Spleen (tissue), 7 donors: ENCODE results near the gene MRGPRX2.

Experiments
- CTCF ChIP-seq, 11 experiments: fragments of 200-600 bp in 7 of 11; fragments of 450-650 bp in 4 of 11; sonication (generic) in 4 of 11; IDR thresholded peaks in 8 of 11; conservative IDR thresholded peaks in 3 of 11; 1 replicate in 7 of 11; 2 replicates in 4 of 11; pipeline versions ENCODE4 v1.4.0 to v1.8.0; 2016 to 2021; ENCODE audit warnings: antibody characterized with exemption in 11 of 11, inconsistent platforms in 4 of 11, mild to moderate bottlenecking in 1 of 11
- POLR2A ChIP-seq, 3 donors: fragments of 450-650 bp; IDR thresholded peaks; one replicate each; pipeline ENCODE4 v1.5.1; 2017; ENCODE audit warnings: antibody characterized with exemption in 3 of 3, mild to moderate bottlenecking in 1 of 3
- POLR2AphosphoS5 ChIP-seq, 3 donors: sonication (generic); formaldehyde crosslinking; IDR thresholded peaks; one replicate each; pipeline ENCODE4 v1.5.1; 2017; ENCODE audit warnings: antibody characterized with exemption in 3 of 3
- donor health status: DM: no; HTN: no; CAD: no; lungs with moderate emphysema.
- donor health status: DM: no; HTN: no; CAD: no.
- donor health status: DM: no; HTN: no; CAD: no.

- TF ChIP-seq CTCF (IDR thresholded peaks at IDR 0.05 in 8 of 11, conservative IDR thresholded peaks at IDR 0.05 in 3 of 11) (no peak), POLR2AphosphoS5 (IDR thresholded peaks at IDR 0.05) (no peak), POLR2A (IDR thresholded peaks at IDR 0.05) (no peak)
Measured at GRCh38 chr11:19040051-19040450, 20.5 kb downstream of the MRGPRX2 start.
